Endothelial cell of umbilical vein (primary cell): ENCODE data around the gene ANKRD63. TPM values are rescaled to one million over a fixed set of nuclear protein-coding genes. Genes with fewer than 3 reads are reported as not detected.

Source experiments
- BruUV-seq: library from RNA; stranded (reverse); fragments of 400-500 nt; replicated peaks from 2 replicates; lab custom pipeline; 2021; lab: Mats Ljungman, UMichigan
- CTCF ChIA-PET: fragments of 300-600, 350-600 bp; sonication (Branson Sonifier 250); formaldehyde crosslinking; loops from one replicate; lab custom pipeline; 2021; ENCODE audit warnings: antibody characterized with exemption, inconsistent platforms; lab: Charles Lee
- POLR2A ChIA-PET: fragments of 300-600, 350-600 bp; sonication (Branson Sonifier 250); formaldehyde crosslinking; loops from one replicate; lab custom pipeline; 2021; ENCODE audit warnings: antibody characterized with exemption, inconsistent platforms; lab: Charles Lee
- DNase-seq: peaks from one replicate; pipeline ENCODE4 v3.0.0-alpha.2; 2011; ENCODE audit warnings: low read depth, low spot score
- FAIRE-seq: peaks from 2 replicates; lab custom pipeline; 2011; peaks lifted over from hg19 to GRCh38; lab: Jason Lieb, UNC
- H2AFZ ChIP-seq: 2 replicates; pipeline ENCODE4 v1.6.0; 2012; ENCODE audit warnings: low read depth, low read length, control low read depth, inconsistent platforms
- H3K27ac ChIP-seq: 2 replicates; pipeline ENCODE4 v1.5.1; 2011; ENCODE audit warnings: low read depth, mild to moderate bottlenecking, control low read depth, low read length, moderate library complexity; ENCODE audit not compliant: insufficient read depth
- H3K27me3 ChIP-seq, 2 experiments: 2 replicates each; pipeline versions ENCODE4 v1.6.0 to v1.6.1; 2011; ENCODE audit warnings: low read length in 2 of 2, mixed read lengths in 1 of 2; ENCODE audit not compliant: control insufficient read depth in 2 of 2, insufficient read depth in 2 of 2
- H3K36me3 ChIP-seq, 2 experiments: 2 replicates in 1 of 2; 3 replicates in 1 of 2; pipeline ENCODE4 v1.5.1; 2011; ENCODE audit warnings: low read length in 2 of 2, mild to moderate bottlenecking in 1 of 2, moderate library complexity in 1 of 2; ENCODE audit not compliant: control insufficient read depth in 2 of 2, insufficient read depth in 2 of 2; ENCODE audit errors: extremely low read depth in 1 of 2
- H3K4me1 ChIP-seq: 3 replicates; pipeline ENCODE4 v1.5.1; 2011; ENCODE audit warnings: mild to moderate bottlenecking, low read length; ENCODE audit not compliant: control insufficient read depth, insufficient read depth; ENCODE audit errors: extremely low read depth
- H3K4me2 ChIP-seq: 2 replicates; pipeline ENCODE4 v1.6.1; 2011; ENCODE audit warnings: low read length, control low read depth, mixed read lengths; ENCODE audit not compliant: insufficient read depth
- H3K4me3 ChIP-seq, 3 experiments: fragments of 200-600 bp in 1 of 3; sonication (generic), shearing (Covaris generic) in 1 of 3; replicated peaks in 1 of 3; 2 replicates each; pipeline ENCODE4 v1.5.1; 2011 to 2016; ENCODE audit warnings: control low read depth in 3 of 3, low read length in 3 of 3, mild to moderate bottlenecking in 2 of 3, inconsistent platforms in 1 of 3, low read depth in 1 of 3, moderate library complexity in 1 of 3; ENCODE audit not compliant: insufficient read depth in 1 of 3
- H3K79me2 ChIP-seq: 2 replicates; pipeline ENCODE4 v1.6.0; 2012; ENCODE audit warnings: low read length, inconsistent platforms; ENCODE audit not compliant: control insufficient read depth, insufficient read depth
- H3K9ac ChIP-seq: replicated peaks from 2 replicates; pipeline ENCODE3; 2011; ENCODE audit warnings: low read length, control low read depth; ENCODE audit not compliant: insufficient read depth; ENCODE audit errors: extremely low read depth
- H3K9me1 ChIP-seq: replicated peaks from 3 replicates; pipeline ENCODE4 v1.6.0; 2011; ENCODE audit warnings: mild to moderate bottlenecking, low read length; ENCODE audit not compliant: control insufficient read depth, insufficient read depth; ENCODE audit errors: extremely low read depth
- H3K9me3 ChIP-seq: replicated peaks from 2 replicates; pipeline ENCODE4 v1.5.1; 2012; ENCODE audit warnings: low read length, inconsistent platforms; ENCODE audit not compliant: control insufficient read depth, insufficient read depth
- H4K20me1 ChIP-seq: replicated peaks from 2 replicates; pipeline ENCODE3; 2011; ENCODE audit warnings: mild to moderate bottlenecking, low read length; ENCODE audit not compliant: control insufficient read depth, insufficient read depth; ENCODE audit errors: extremely low read depth
- CTCF ChIP-seq, 2 donors: IDR thresholded peaks; 1 replicate in 1 of 2; 2 replicates in 1 of 2; pipeline ENCODE4 v1.5.1; 2011; ENCODE audit warnings: low read length in 2 of 2, mild to moderate bottlenecking in 2 of 2, moderate library complexity in 2 of 2, control low read depth in 1 of 2, inconsistent platforms in 1 of 2, low read depth in 1 of 2; ENCODE audit not compliant: insufficient read depth in 1 of 2; ENCODE audit errors: extremely low read depth in 1 of 2
- EZH2 ChIP-seq: IDR thresholded peaks from 2 replicates; pipeline ENCODE4 v1.6.1; 2012; ENCODE audit warnings: borderline replicate concordance, low read depth, mild to moderate bottlenecking, moderate library complexity, low read length, inconsistent platforms; ENCODE audit not compliant: severe bottlenecking
- FOS ChIP-seq: IDR thresholded peaks from 2 replicates; pipeline ENCODE4 v1.6.1; 2011; ENCODE audit warnings: mild to moderate bottlenecking, low read length, moderate library complexity, borderline replicate concordance; ENCODE audit not compliant: insufficient read depth
- GATA2 ChIP-seq: IDR thresholded peaks from 2 replicates; pipeline ENCODE4 v1.7.0; 2011; ENCODE audit warnings: low read depth, mild to moderate bottlenecking, moderate library complexity, mixed read lengths, low read length; ENCODE audit not compliant: insufficient read length, insufficient read depth
- JUN ChIP-seq: IDR thresholded peaks from 2 replicates; pipeline ENCODE4 v1.6.1; 2011; ENCODE audit warnings: borderline replicate concordance, low read depth; ENCODE audit not compliant: insufficient read length, insufficient read depth
- MYC ChIP-seq: IDR thresholded peaks from one replicate; pipeline ENCODE4 v1.6.1; 2011; ENCODE audit warnings: mild to moderate bottlenecking, low read depth, low read length
- dilution Hi-C: fragments of 300-500 bp; cut with MboI; formaldehyde crosslinking; loops from one replicate; pipeline ENCODE4 v1.15.0; 2019; ENCODE audit warnings: low sequenced_read_pairs; ENCODE audit not compliant: extremely low pct_ligation_motif_present
- intact Hi-C: fragments of 100-400 bp; cut with micrococcal nuclease; formaldehyde crosslinking; loops from one replicate; pipeline ENCODE4 v1.10.0; 2022
- polyA plus RNA-seq, 4 experiments: library from polyadenylated mRNA; depleted of rRNA in 3 of 4; stranded (reverse) in 3 of 4; unstranded in 1 of 4; fragments of >200 nt; gene quantifications; 2 replicates each; pipeline versions ENCODE4 v1.2.1 to v1.2.3, GENCODE V29; 2011 to 2012; ENCODE audit warnings: missing spikeins in 1 of 4
- total RNA-seq: library from RNA; stranded (reverse); gene quantifications from 2 replicates; pipeline ENCODE4 v1.2.3, GENCODE V29; 2021

Gene ANKRD63
- total and polyA plus RNA-seq, 2 donors (not counting 3 experiments of a cell fraction or from before 2014, with no cell fraction given), result not detected

- no peaks in the 10 kb centered on the region for H3K27me3 ChIP-seq
- DNase-seq (no peak), FAIRE-seq (peak; percentile 60)
- no TSS peak for BruUV-seq
- H3K9ac ChIP-seq, result no peak overlapping the region
- no peak for TF ChIP-seq FOS
- no peak for TF ChIP-seq MYC
- no peak for TF ChIP-seq CTCF (IDR thresholded peaks at IDR 0.05; ENCODE audit: extremely low read depth in 1 of 2, insufficient read depth in 1 of 2, low read depth in 1 of 2, low read length in 2 of 2)
- no peaks in the 10 kb centered on the region for H3K9me1 ChIP-seq
- dilution Hi-C loops, result no loop called here
- peaks cover 11% of the 10 kb centered on the region for H3K79me2 ChIP-seq
- ChIA-PET POLR2A (interaction anchor here (0.9 to 2.4 kb wide), 4 partner anchors 12 to 15 kb away, joined by 3 to 12 read pairs (median 4); partner anchors contain the start of gene CCDC9B), CTCF (interaction anchor here (0.8 to 5.3 kb wide), 11 partner anchors 7 to 76 kb away, joined by 3 to 81 read pairs (median 5); partner anchors contain the start of gene CCDC9B)
- H3K36me3 ChIP-seq, result no peaks in the 10 kb centered on the region
- H2AFZ ChIP-seq, result no peak overlapping the region
- H3K9me3 ChIP-seq, result no peaks in the 10 kb centered on the region
- no peak overlapping the region for H3K4me2 ChIP-seq
- no peak overlapping the region for H3K4me3 ChIP-seq
- H4K20me1 ChIP-seq, result no peaks in the 10 kb centered on the region
- H3K27ac ChIP-seq, result peak overlapping the region; percentile 55
- H3K4me1 ChIP-seq, result peaks cover 53% of the 10 kb centered on the region
- intact Hi-C loops, result no loop called here
Measured at GRCh38 chr15:40328751-40329150, 45.9 kb upstream of the ANKRD63 start.

DNA sequence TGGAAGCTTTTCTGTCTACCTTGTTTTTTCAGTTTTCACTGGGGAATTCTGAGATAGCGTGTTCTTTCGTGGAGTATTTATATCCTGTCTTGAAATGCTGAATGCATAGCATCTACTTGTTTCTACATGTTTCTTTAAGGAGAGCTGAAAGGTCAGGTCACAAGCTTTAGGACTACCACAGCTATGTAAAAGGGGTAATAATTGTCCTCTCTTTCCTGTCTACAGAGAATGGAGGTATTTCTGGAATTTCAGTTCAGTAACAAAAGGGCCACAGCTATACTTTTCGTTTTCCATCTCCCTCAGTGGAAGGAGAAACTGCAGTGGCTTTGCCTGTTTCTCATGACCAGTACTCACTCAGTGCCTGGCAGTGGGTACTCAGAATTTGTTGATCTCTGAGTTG is 45.3 kb upstream of the ANKRD63 start:
- Histone ChIP-seq H3K4me1 (peaks cover 48% of the 10 kb centered on the region), H3K9ac (peak overlapping the region; percentile 28), H3K4me2 (peak overlapping the region; percentile 46), H3K9me3 (no peaks in the 10 kb centered on the region), H3K27me3 (no peaks in the 10 kb centered on the region), H3K36me3 (no peaks in the 10 kb centered on the region), H3K9me1 (no peaks in the 10 kb centered on the region), H3K79me2 (peaks cover 11% of the 10 kb centered on the region), H2AFZ (no peak overlapping the region), H3K27ac (peak overlapping the region; percentile 55), H4K20me1 (no peaks in the 10 kb centered on the region), H3K4me3 (peak overlapping the region in 1 of 3 experiments; percentile 29)
- no TSS peak for BruUV-seq
- FAIRE-seq, result peak; percentile 82
- intact Hi-C loops, result no loop called here
- dilution Hi-C loops, result no loop called here
- no peak for TF ChIP-seq JUN
- no peak for TF ChIP-seq GATA2
- TF ChIP-seq FOS, result no peak
- TF ChIP-seq EZH2, result no peak
- DNase-seq, result peak; percentile 39
- POLR2A ChIA-PET, result interaction anchor here (0.9 to 2.4 kb wide), 4 partner anchors 12 to 15 kb away, joined by 3 to 12 read pairs (median 4); partner anchors contain the start of gene CCDC9B
- CTCF ChIA-PET, result interaction anchor here (0.9 to 5.3 kb wide), 11 partner anchors 11 to 77 kb away, joined by 3 to 81 read pairs (median 5); partner anchors contain the start of gene CCDC9B
